GM19463 (cell line): ENCODE measurements around the gene RYR2.

Source experiments
- ATAC-seq: cut with Tn5 transposase; IDR thresholded peaks from one replicate; pipeline ENCODE4 v1.9.1; 2021; ENCODE audit warnings: mild to moderate bottlenecking, moderate library complexity; ENCODE audit not compliant: unreplicated experiment

Gene RYR2

DNA sequence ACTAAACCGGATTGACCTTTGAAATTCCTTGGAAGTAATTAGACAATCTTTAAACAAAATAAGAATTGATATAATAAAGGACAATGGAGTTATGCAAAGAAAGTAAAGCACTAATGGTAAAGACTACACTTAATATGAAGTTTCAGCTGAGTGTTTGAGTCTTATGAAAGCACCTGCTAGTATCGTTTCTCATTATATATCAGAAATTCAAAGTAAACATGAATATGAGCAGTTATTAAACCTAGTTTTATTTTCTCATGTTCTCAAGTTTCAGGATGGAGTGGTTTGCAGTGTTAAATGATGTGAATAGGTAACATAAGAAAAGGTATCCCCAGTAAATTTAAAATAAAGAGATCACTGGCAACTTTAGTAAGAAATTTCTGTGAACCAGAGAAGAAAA is 660.2 kb downstream of the RYR2 start:
- no peak for ATAC-seq

DNA sequence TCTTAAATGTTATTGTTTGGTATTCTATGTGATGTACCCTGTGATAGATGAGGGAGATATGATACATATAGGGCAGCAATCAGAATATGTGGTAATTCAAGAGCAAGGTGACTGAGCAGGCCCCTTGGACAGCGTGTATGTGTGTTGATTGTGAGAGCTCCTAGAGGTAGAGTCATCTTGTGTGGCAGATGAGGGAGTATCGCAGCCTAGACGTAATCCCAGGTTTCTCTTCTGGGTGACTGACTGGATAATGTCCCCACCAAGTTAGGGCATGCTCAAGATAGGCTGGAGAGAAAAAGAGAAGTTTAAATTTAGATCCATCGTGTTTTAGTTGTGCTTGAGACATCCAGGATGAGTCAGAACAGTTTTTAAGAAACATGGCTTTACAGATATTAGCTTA is 663.5 kb downstream of the RYR2 start:
- ATAC-seq: no peak

DNA sequence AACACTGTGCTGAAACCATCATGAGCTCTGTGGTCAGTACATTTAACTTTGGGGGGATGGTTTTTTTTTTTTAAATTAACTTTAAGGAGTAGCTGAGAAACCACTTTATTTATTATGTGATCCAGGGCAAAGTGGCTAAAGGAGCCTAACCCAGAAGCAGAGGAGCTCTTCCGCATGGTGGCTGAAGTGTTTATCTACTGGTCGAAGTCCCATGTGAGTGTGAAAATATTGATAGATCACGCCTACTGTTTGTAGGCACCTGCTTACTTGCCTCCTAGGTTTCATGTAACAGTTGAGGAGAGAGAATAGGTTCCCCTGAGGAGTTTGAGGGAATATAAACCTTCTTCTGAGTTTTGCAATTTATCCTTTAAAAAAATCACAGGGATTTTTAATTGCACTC is 667.4 kb downstream of the RYR2 start:
- no peak for ATAC-seq

DNA sequence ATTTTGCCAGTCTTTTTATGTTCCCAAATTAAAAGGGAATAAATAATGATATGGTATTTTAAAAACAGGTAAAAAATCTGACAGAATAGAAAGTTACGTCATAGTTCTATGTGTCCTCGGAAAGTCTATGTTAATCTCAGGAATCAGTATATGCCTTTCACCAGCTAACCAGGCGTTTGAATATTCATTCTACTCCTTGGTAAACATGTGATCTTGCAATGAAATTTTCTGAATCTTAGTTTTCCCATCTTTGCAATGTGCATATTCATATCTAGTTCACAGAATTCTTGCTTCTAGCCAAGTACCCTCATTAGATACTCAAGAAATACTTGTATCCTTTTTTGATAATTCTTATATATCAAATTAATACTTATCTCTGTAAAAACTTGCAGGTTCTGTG is 669.3 kb downstream of the RYR2 start:
- ATAC-seq: no peak

DNA sequence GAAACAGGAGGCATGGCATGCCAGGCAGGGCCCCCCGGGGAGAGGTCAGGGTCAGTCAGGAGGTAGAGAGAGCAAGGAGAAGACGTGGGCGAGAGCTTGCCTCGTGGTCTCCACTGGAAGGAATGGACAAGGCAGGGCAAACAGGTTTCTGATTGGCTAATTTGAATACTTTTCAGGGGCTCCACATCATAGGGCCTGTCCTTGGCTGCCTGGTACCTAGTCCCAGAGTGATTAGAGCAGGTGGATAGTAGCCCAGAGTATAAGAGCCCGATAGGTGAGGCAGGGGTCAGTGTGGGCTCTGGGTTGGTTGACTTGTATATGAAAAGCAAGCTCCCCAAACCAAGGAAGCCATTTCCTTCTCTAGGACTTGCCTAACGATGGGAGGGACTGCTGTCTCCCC is 670.1 kb downstream of the RYR2 start:
- no peak for ATAC-seq

DNA sequence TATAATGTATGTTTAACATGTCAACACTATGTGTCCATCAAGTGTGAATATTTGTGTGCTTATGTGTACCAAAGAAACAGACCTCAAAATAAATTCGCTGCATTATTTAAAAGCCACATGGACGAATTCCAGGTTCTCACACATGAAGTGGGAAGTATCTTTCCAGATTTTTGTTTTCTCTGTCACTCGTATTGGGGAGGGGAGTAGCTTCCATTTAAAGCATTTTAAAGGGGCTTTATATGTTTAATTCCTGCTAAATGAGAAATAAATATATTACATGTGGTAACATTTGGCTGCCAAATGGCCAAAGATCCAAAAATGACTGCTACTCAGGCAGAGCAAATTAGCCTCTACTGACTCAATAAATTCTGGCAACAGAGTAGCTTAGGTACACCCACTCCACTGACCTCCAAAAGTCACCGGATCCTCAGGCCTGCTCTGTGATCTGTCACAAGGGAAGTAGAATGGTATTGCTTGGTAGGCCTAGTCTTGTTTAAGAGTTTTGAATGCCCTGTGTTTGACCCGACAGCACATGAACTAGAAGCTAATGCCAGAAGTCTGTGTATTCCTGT is 670.7 kb downstream of the RYR2 start:
- no peak for ATAC-seq

DNA sequence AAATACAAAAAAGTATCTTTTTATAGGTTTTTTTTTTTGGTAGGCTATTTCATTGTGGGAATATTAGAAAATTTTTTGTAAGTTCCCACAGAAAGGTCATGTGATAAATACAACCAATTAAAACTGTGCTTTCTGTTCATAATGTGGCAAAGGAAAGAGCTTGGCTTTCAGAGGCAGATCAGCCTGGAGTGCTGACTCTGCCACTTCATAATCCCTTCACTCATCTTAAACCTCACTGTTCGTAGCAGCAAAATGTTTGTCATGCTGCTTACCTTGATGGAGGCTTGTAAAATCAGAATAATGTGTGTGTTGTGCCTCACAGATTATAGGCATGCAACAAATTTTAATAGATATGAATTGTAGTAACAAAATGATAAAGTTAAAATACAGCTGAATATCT is 671.9 kb downstream of the RYR2 start:
- ATAC-seq: no peak

DNA sequence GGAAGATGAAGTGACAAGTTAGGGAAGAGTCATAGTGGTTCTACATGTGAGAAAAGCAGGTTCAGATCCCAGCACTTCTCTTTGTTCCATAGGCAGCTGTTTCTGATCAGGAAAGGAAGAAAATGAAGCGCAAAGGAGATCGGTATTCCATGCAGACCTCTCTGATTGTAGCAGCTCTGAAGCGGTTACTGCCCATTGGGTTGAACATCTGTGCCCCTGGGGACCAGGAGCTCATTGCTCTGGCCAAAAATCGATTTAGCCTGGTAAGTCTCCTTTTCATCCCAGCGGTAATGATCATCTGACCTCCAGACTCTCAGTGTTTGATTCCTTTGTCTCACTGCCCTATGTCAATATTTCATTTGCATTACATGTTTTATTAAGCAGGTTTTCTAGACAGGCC is 675.1 kb downstream of the RYR2 start:
- ATAC-seq: no peak

DNA sequence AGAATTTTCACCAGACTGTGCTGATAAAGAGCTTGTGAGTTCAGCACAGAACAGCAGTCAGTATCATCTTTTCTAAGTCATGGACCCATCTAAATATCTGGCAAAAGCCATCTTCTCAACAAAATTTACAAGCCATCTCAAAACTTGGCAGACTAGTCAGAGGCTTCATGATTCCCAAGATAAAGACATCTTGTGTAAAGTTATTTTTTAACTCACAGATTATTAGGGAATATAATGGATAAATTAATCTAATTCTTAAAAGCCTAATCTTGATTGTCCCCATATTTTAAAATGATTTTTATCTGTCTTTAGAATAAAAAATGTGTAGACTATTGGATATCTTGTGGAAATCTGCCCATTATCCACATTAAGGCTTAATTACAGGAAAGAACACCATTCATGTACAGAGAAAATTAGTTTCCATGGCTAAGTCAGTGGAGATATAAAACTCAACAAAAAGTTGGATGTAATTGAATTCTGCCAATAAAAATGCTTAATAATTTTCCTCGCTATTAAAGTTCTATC is 688.9 kb downstream of the RYR2 start:
- no peak for ATAC-seq

DNA sequence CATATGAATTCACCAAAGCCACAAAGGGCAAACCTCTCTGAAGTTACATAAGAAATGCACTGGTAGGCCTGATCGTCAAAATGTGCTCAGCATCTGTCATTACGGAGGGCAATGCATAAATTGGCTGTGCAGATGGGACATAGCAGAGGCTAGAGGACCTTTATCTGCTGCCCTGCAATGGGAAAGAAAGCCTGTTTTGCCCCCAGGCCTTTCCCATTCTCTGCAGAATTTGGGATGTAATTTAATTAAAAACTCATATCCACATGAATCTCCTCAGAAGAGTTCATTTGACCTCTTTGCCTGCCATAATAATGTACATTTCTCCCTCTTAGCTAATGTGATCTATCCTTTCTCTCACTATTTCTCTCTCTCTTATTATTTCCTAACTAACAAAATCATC is 690.7 kb downstream of the RYR2 start:
- no peak for ATAC-seq

DNA sequence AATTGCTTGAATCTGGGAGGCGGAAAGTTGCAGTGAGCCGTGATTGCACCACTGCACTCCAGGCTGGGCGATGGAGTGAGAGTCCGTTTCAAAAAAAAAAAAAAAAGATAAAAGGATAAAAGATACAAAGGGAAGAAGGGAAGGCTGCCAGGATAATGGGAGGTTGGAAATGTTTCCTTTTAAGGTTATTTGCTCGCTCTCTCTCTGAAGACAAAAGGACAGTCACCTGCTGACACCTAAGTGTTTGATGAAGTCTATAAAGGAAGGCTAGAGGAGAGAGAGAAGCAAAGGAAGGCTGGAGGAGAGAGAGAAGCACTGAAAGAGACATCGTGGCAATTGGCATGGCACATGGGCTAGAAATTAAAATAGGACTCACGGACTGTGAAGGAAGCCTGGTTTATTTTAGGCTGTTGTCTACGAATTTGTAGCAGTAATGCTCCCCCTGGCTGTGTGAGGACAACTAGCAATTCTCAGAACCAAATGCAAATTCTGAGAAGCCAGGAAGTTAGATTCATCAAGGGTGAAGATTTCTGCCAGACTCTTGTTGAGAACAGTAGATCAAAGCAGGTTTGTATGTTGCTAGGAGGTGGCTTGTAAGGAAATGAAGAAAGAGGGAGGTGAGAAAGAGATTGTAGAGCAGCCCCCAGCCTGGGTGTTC is 694.5 kb downstream of the RYR2 start:
- ATAC-seq: no peak

DNA sequence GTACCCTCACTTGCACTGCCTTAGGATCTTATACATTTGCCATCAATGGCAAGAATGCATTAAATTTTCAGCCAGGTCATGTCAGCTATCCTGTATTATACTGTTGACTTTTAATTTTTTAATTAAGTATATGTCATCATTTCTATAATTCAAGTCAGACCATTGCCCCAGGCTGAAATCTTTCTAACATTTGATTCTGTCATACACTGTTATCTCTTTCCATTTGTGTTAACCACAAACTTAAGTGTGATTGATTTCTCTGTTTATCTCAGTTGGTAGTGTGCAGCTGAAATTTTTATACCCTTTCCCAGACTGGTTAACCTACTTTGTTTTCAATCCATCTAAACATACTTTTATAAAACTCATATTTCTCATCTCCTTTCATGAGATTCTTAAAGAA is 695.5 kb downstream of the RYR2 start:
- no peak for ATAC-seq

DNA sequence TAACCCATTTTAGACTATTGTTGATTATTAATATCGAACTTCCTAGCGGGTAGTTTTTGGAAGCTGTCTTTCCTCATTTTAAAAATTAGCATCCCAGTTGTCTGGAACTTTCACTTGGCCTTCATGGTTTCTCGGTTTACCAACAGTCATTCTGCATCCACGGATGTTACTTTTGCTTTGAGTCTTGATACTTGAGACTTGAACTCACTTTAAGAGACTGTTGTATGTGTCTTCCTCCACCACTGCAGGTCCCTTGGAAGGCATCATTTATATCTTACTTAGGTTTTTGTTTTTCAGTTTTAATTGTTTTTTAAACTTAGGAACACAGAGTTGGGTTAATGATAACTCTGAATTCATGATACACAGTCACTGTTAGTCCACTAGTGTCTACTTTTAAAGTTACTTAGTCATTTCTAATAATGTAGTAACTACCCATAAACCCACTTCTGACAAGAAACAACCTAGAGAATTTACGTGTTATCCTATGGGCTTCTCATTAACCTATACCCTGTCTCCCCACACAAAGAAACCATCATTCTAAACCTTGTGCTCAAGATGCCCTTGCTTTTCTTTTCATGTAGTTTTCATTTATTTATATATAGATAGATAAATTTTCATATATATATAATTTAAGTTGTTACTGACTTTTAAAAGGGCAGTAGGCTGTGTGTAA is 696.1 kb downstream of the RYR2 start:
- ATAC-seq: no peak

DNA sequence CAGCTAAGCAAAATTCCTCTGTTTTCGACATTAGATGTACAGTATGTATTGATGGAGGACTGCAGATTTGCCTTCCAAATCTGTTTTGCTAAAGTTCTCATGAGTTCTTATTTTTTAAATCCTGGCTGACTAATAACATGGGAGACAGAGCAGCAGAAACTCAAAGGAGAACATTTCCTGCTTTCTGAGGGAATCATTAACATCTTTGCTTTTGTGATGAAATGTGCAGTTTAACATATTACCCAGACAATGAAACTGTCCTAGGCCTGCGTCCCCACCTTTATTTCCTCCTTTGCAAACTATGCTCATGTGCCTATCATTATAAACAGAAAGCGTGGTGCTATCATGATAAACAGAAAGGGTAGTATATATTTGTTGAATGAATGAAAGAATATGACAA is 698.9 kb downstream of the RYR2 start:
- no peak for ATAC-seq

DNA sequence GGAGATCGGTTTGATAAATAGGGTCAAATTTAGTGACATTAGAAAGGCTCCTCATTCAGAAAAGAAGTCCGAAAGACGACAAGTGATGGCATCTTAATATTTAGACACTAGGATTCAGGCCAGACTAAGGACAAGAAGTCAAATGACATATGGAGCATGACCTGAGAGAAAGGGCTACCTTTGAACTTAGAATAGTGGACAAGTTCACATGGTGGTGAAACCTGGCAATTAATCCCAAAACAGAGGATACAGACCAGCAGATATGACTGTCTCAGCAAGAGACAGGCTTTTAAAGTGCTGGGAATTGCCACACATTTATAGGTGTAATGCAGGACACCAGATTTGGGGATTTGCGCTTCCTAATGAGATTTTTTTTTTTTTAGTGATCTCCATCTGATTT is 703.6 kb downstream of the RYR2 start:
- ATAC-seq: no peak

DNA sequence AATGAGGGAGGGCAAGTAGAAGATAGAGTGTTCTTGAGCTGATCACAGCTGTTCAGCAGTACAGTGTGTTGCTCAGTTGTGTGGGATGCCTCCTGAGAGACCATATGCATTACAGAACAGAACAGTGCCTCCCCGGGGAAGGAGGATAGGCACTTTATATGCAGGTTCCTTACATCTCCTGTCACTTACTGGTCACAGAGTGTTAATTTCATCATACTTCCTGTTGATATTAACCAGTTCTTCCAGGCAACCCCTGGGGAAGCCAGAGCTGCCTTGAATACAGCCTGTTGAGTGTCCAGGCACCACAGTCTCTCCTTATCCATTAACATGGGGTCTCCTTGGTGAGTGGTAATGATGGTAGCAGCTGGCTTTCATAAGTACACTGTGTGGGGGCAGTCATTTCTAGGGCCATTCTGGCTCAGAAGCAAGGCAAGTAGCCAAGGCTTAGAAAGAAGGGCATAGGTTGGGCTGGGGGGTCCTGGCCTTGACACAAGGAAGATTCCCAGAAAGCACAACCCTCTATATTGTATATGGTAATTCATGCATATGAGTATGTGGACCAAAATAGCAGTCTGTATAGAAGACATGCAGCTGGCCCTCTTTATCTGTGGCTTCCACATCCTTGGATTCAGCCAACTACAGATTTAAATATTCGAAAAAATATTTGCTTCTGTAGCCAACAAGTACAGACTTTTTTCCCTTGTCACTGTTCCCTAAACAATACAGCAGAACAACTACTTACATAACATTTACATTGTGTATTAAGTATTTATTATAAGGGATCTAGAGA is 706.4 kb downstream of the RYR2 start:
- no peak for ATAC-seq

DNA sequence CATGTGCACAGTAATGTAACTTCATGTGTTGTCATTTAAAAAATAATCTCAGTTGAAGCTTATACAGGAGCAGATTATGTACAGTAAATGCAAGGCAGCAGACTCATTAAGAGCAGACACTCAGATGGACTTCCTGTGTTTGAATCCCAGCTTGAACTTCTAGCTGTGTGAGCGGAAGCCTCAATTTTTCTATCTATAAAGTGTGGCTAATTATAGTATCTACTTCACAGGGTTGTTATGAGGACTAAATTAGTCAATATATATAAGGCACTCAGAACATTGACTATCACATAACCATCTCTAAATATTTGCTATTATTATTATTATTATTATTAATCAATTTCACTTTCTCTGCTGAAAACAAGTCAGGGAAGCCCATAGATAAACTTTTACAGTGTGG is 707.1 kb downstream of the RYR2 start:
- ATAC-seq: no peak

DNA sequence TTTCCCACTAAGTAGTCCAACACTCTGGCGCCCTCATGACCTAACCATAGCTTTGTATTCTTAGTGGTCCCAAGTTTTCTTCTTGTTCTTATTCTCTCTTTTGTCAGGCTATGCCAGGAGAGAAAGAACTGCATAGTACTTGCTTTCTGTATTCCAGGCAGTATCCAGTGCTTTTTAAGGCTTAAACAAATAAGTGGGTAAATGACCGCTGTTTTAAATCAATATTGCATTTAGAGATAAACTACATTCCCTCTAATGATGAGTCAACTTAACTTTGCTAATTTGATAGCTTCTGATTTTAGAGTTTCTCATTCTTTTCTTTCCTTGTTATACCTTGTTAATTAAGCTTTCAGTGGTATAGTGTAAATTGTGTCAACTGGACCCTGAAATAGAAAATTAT is 709.1 kb downstream of the RYR2 start:
- no peak for ATAC-seq

DNA sequence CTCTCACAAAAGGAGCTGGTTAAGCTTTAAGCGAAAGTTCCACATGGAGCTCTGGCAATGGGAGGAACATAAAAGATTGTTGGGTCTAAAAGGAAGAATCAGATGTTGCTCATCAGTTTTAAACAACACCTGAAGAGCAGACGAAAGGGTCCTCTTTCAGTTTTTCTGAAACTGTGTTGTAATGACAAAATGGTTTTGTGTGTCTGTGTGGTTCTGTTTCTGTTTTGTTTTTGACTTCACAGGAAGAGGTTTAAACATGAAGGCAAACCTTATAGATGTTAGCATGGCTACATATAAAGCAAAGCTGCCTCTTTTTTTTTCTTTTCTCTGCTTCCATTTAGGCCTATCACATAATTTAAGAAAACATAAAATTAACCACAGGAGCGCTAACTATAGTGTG is 712.6 kb downstream of the RYR2 start:
- no peak for ATAC-seq

DNA sequence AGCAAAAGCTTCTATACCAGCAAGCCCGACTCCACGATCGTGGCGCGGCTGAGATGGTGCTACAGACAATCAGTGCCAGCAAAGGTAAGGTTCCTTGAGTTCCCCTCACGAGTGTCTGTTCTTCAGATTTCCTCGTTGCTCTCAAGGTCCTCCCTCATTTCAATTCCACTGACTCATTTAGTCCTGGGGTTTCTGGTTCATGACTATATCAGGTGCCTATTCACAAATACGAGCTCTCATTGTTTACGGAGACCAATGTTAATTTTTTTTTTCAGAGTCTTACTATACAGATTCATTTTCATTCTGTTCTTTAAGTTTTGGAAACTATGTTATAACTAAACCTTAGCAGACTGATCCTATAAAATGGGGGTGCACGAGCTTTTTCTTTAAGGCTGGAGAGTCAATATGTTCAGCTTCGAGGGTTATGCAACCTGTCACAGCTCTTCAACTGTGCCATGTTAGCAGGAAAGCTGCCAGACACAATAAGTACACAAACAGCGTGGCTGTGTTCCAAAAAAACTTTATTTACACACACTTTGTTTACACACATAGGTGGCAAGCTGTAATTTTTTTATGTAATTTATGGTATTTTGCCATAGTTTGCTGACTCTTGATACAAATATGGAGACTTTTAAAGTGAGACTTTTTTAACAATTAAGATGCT is 714.5 kb downstream of the RYR2 start:
- no peak for ATAC-seq

DNA sequence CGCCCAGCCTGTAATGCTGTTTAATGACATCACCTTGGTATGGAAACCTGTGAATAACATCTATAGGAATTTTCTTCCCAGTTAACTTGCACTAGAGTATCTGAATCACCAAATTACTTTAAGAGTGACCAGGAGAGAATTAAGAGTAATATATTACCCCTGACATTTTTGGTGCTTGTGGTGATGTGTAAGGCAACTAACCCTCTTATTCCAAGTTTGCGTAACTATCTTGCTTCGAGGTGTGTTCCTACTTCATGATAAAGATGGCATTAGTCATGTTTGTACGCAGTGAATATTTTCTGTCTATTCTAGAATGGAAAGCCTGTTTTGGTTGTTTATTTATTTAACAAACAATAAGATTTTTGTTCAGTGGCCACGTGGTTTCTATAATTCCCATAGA is 717.4 kb downstream of the RYR2 start:
- ATAC-seq: no peak
